PC-9 (cell line): ENCODE measurements around the gene CACNA1I. TPM values are rescaled to one million over a fixed set of nuclear protein-coding genes. Genes with fewer than 3 reads are reported as not detected.

Source experiments
- BruUV-seq: library from RNA; stranded (reverse); fragments of 400-500 nt; replicated peaks from 2 replicates; lab custom pipeline; 2021; lab: Mats Ljungman, UMichigan
- CTCF ChIA-PET: fragments of 300-600 bp; sonication (Branson Sonifier 250); formaldehyde crosslinking; loops from one replicate; lab custom pipeline; 2022; ENCODE audit warnings: antibody characterized with exemption; lab: Charles Lee
- POLR2A ChIA-PET: fragments of 300-600 bp; sonication (Branson Sonifier 250); formaldehyde crosslinking; loops from one replicate; lab custom pipeline; 2022; ENCODE audit warnings: antibody characterized with exemption; ENCODE audit not compliant: unreplicated experiment; lab: Charles Lee
- DNase-seq, 2 experiments: peaks; one replicate each; pipeline versions ENCODE4 v3.0.0 to v3.0.0-alpha.2; 2015 to 2022; ENCODE audit warnings: mixed read lengths in 1 of 2
- H2AFZ ChIP-seq: fragments of 200-600 bp; sonication (generic); 2 replicates; pipeline ENCODE4 v1.8.1; 2017; ENCODE audit warnings: antibody characterized with exemption
- H3F3A ChIP-seq: fragments of 200-600 bp; sonication (generic); 2 replicates; pipeline ENCODE4 v1.8.1; 2017; ENCODE audit warnings: antibody characterized with exemption, mild to moderate bottlenecking, low read depth; ENCODE audit not compliant: insufficient read depth
- H3K27ac ChIP-seq: fragments of 200-600 bp; sonication (generic); 2 replicates; pipeline ENCODE4 v1.6.1; 2016; ENCODE audit warnings: mixed run types
- H3K27me3 ChIP-seq: fragments of 200-600 bp; sonication (generic); 2 replicates; pipeline ENCODE4 v1.6.1; 2016; ENCODE audit warnings: low read depth, mixed run types; ENCODE audit not compliant: insufficient read depth
- H3K36me3 ChIP-seq: fragments of 200-600 bp; sonication (generic); 2 replicates; pipeline ENCODE4 v1.6.1; 2016; ENCODE audit warnings: low read depth, mixed run types
- H3K4me1 ChIP-seq: fragments of 200-600 bp; sonication (generic); replicated peaks from 2 replicates; pipeline ENCODE4 v1.6.1; 2016; ENCODE audit warnings: mixed run types; ENCODE audit not compliant: insufficient read depth
- H3K4me2 ChIP-seq: fragments of 200-600 bp; sonication (generic); 2 replicates; pipeline ENCODE4 v1.6.1; 2017; ENCODE audit warnings: mixed run types
- H3K4me3 ChIP-seq: fragments of 200-600 bp; sonication (generic); 2 replicates; pipeline ENCODE4 v1.6.1; 2016; ENCODE audit warnings: mixed run types
- H3K79me2 ChIP-seq: fragments of 200-600 bp; sonication (generic); 2 replicates; pipeline ENCODE4 v1.6.1; 2017; ENCODE audit warnings: low read depth, mixed run types
- H3K9me2 ChIP-seq: fragments of 200-600 bp; sonication (generic); 2 replicates; pipeline ENCODE4 v1.8.1; 2017; ENCODE audit warnings: mild to moderate bottlenecking; ENCODE audit not compliant: insufficient read depth
- H3K9me3 ChIP-seq: fragments of 200-600 bp; sonication (generic); 2 replicates; pipeline ENCODE4 v1.8.1; 2016; ENCODE audit warnings: low read depth; ENCODE audit not compliant: insufficient read depth
- H4K20me1 ChIP-seq: fragments of 200-600 bp; sonication (generic); 2 replicates; pipeline ENCODE4 v1.8.1; 2017; ENCODE audit not compliant: insufficient read depth
- CTCF ChIP-seq: fragments of 200-600 bp; sonication (generic); conservative IDR thresholded peaks from 2 replicates; pipeline ENCODE4 v1.6.1; 2017; ENCODE audit warnings: mixed run types, antibody characterized with exemption, mild to moderate bottlenecking, moderate library complexity
- EZH2 ChIP-seq: fragments of 200-600 bp; sonication (generic); IDR thresholded peaks from 2 replicates; pipeline ENCODE4 v1.8.0; 2017; ENCODE audit warnings: antibody characterized with exemption, low read depth
- intact Hi-C: fragments of 100-400 bp; cut with micrococcal nuclease; formaldehyde crosslinking; loops from one replicate; pipeline ENCODE4 v1.10.0; 2022; ENCODE audit not compliant: unreplicated experiment
- total RNA-seq: library from RNA; stranded (reverse); gene quantifications from 2 replicates; pipeline ENCODE4 v1.2.3, GENCODE V29; 2021

The CACNA1I gene
- total RNA-seq, 1 experiment from 2014 or later, result 2.8 TPM

GRCh38 chr22:39715778-39716495 is 145.4 kb downstream of the CACNA1I start:
- Histone ChIP-seq H3K27me3 (peaks cover 49% of the 10 kb centered on the region), H3K4me2 (no peak overlapping the region), H3K4me3 (no peak overlapping the region), H4K20me1 (no peaks in the 10 kb centered on the region), H3K79me2 (no peaks in the 10 kb centered on the region), H3F3A (no peaks in the 10 kb centered on the region), H3K9me3 (no peaks in the 10 kb centered on the region), H3K4me1 (no peaks in the 10 kb centered on the region; the same call in 1 of the 2 replicates), H2AFZ (no peak overlapping the region), H3K36me3 (no peaks in the 10 kb centered on the region), H3K9me2 (no peaks in the 10 kb centered on the region), H3K27ac (no peak overlapping the region)
- no TSS peak for BruUV-seq
- CTCF ChIA-PET, result no interaction called here
- intact Hi-C loops, result no loop called here
- TF ChIP-seq CTCF (no peak), EZH2 (no peak)
- POLR2A ChIA-PET, result no interaction called here
- DNase-seq, result no peak

GRCh38 chr22:39716534-39716933 is 146.0 kb downstream of the CACNA1I start:
- Histone ChIP-seq H3K4me1 (no peaks in the 10 kb centered on the region), H3K27me3 (peaks cover 49% of the 10 kb centered on the region), H2AFZ (no peak overlapping the region), H3F3A (no peaks in the 10 kb centered on the region), H3K9me3 (no peaks in the 10 kb centered on the region), H3K36me3 (no peaks in the 10 kb centered on the region), H3K4me2 (no peak overlapping the region), H3K79me2 (no peaks in the 10 kb centered on the region), H3K4me3 (no peak overlapping the region), H3K27ac (no peak overlapping the region), H3K9me2 (no peaks in the 10 kb centered on the region), H4K20me1 (no peaks in the 10 kb centered on the region)
- intact Hi-C loops, result no loop called here
- POLR2A ChIA-PET, result no interaction called here
- CTCF ChIA-PET, result no interaction called here
- TF ChIP-seq EZH2 (no peak), CTCF (no peak)
- DNase-seq, result no peak
- BruUV-seq, result no TSS peak

- CTCF ChIA-PET, result no interaction called here
- no TSS peak for BruUV-seq
- DNase-seq, result no peak
Measured at GRCh38 chr22:39717099-39717498, 146.5 kb downstream of the CACNA1I start.

More at GRCh38 chr22:39717099-39717498, 146.5 kb downstream of the CACNA1I start:
- H4K20me1 ChIP-seq, result no peaks in the 10 kb centered on the region
- no peak overlapping the region for H3K4me3 ChIP-seq
- no peak for TF ChIP-seq CTCF
- TF ChIP-seq EZH2, result no peak
- H3K9me3 ChIP-seq, result no peaks in the 10 kb centered on the region
- H3F3A ChIP-seq, result no peaks in the 10 kb centered on the region
- H3K4me1 ChIP-seq, result no peaks in the 10 kb centered on the region
- no peak overlapping the region for H3K4me2 ChIP-seq
- intact Hi-C loops, result no loop called here
- H3K9me2 ChIP-seq, result no peaks in the 10 kb centered on the region
- H3K79me2 ChIP-seq, result no peaks in the 10 kb centered on the region
- H2AFZ ChIP-seq, result no peak overlapping the region
- no peak overlapping the region for H3K27ac ChIP-seq
- H3K27me3 ChIP-seq, result peaks cover 50% of the 10 kb centered on the region
- POLR2A ChIA-PET, result no interaction called here
- no peaks in the 10 kb centered on the region for H3K36me3 ChIP-seq
